ENCODE results near the gene CLIP2.
"Not testable (repeated sequence)": the region's sequence is repeated elsewhere in the genome, so short reads cannot be mapped to it uniquely, and the experiment has no call there.

The CLIP2 gene

GRCh38 chr7:74404741-74405140 is 115.5 kb downstream of the CLIP2 start:
- DNase-seq (ENCODE audit: low read depth): no peak

GRCh38 chr7:74405191-74405898 is 116.1 kb downstream of the CLIP2 start:
- DNase-seq (ENCODE audit: low read depth): no peak

- DNase-seq (ENCODE audit: low read depth): no peak
Observed at GRCh38 chr7:74405899-74406512, 116.8 kb downstream of the CLIP2 start.

- no peak for DNase-seq (ENCODE audit: low read depth)
Observed at GRCh38 chr7:74407958-74408357, 118.8 kb downstream of the CLIP2 start.

GRCh38 chr7:74409571-74409970 is 120.4 kb downstream of the CLIP2 start:
- no peak for DNase-seq (ENCODE audit: low read depth)

- DNase-seq (ENCODE audit: low read depth): no peak
Observed at GRCh38 chr7:74410772-74411171, 121.6 kb downstream of the CLIP2 start.

- DNase-seq (ENCODE audit: low read depth): not testable (repeated sequence)
Observed at GRCh38 chr7:74411571-74411970, 122.4 kb downstream of the CLIP2 start.

- DNase-seq (ENCODE audit: low read depth): no peak
Observed at GRCh38 chr7:74412056-74412455, 122.8 kb downstream of the CLIP2 start.

GRCh38 chr7:74412603-74413002 is 123.4 kb downstream of the CLIP2 start:
- DNase-seq (ENCODE audit: low read depth): no peak

GRCh38 chr7:74414595-74415333 is 125.6 kb downstream of the CLIP2 start:
- DNase-seq (ENCODE audit: low read depth): not testable (repeated sequence)

GRCh38 chr7:74417419-74417971 is 128.3 kb downstream of the CLIP2 start:
- no peak for DNase-seq (ENCODE audit: low read depth)

- DNase-seq (ENCODE audit: low read depth): no peak
Observed at GRCh38 chr7:74418076-74418475, 128.9 kb downstream of the CLIP2 start.

GRCh38 chr7:74418538-74418937 is 129.3 kb downstream of the CLIP2 start:
- no peak for DNase-seq (ENCODE audit: low read depth)

GRCh38 chr7:74419232-74419631 is 130.0 kb downstream of the CLIP2 start:
- DNase-seq (ENCODE audit: low read depth): not testable (repeated sequence)

GRCh38 chr7:74420006-74420405 is 130.8 kb downstream of the CLIP2 start:
- DNase-seq (ENCODE audit: low read depth): no peak

- DNase-seq (ENCODE audit: low read depth): no peak
Observed at GRCh38 chr7:74424291-74424880, 135.2 kb downstream of the CLIP2 start.

GRCh38 chr7:74428023-74428422 is 138.8 kb downstream of the CLIP2 start:
- no peak for DNase-seq (ENCODE audit: low read depth)

- no peak for DNase-seq (ENCODE audit: low read depth)
Observed at GRCh38 chr7:74429153-74429747, 140.0 kb downstream of the CLIP2 start.

GRCh38 chr7:74430409-74430808 is 141.2 kb downstream of the CLIP2 start:
- not testable (repeated sequence) for DNase-seq (ENCODE audit: low read depth)

GRCh38 chr7:74430961-74431466 is 141.8 kb downstream of the CLIP2 start:
- no peak for DNase-seq (ENCODE audit: low read depth)

GRCh38 chr7:74437291-74437571 is 148.0 kb downstream of the CLIP2 start:
- DNase-seq (ENCODE audit: low read depth): not testable (repeated sequence)

GRCh38 chr7:74438327-74438726 is 149.1 kb downstream of the CLIP2 start:
- DNase-seq (ENCODE audit: low read depth): no peak
